Neural progenitor cell (in vitro differentiated cells): ENCODE measurements around the gene CASTOR1.

Experiments
- EZH2 ChIP-seq: fragments of 200-600 bp; sonication (generic); IDR thresholded peaks from 2 replicates; pipeline ENCODE4 v1.6.1; 2017; ENCODE audit warnings: antibody characterized with exemption, mild to moderate bottlenecking, moderate library complexity
- TF ChIP-seq, protein P1 (sequence below): fragments of 200-600 bp; sonication (generic); IDR thresholded peaks from 2 replicates; pipeline ENCODE4 v1.5.1; 2017; ENCODE audit warnings: antibody characterized with exemption, mild to moderate bottlenecking

DNA sequence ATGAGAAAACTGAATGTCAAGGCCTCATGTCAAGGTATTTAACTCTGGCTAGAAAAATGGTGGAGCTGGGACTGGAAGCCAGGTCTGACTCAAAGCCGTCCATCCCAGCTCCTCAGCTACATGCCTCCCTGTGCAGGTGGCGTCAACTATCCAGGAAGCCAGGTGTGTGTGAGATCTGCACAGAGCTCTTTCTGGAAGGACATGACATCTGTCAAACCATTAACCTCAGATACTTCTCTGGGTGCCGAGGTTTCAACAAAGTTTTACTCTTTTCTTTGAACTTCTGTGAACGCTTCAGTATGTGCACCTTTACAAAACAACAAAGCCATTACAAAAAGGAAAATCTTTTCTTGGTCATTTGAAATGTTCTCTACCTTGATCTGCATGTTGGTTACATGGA is 7.0 kb upstream of the CASTOR1 start:
- TF ChIP-seq, protein P1, sequence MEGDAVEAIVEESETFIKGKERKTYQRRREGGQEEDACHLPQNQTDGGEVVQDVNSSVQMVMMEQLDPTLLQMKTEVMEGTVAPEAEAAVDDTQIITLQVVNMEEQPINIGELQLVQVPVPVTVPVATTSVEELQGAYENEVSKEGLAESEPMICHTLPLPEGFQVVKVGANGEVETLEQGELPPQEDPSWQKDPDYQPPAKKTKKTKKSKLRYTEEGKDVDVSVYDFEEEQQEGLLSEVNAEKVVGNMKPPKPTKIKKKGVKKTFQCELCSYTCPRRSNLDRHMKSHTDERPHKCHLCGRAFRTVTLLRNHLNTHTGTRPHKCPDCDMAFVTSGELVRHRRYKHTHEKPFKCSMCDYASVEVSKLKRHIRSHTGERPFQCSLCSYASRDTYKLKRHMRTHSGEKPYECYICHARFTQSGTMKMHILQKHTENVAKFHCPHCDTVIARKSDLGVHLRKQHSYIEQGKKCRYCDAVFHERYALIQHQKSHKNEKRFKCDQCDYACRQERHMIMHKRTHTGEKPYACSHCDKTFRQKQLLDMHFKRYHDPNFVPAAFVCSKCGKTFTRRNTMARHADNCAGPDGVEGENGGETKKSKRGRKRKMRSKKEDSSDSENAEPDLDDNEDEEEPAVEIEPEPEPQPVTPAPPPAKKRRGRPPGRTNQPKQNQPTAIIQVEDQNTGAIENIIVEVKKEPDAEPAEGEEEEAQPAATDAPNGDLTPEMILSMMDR, result no peak
- TF ChIP-seq EZH2, result no peak
